Endothelial cell (in vitro differentiated cells): Measurements from ENCODE around the gene PTPN14. TPM values are rescaled to one million over a fixed set of nuclear protein-coding genes. Genes with fewer than 3 reads are reported as not detected.

Experiments used
- DNase-seq: peaks from one replicate; pipeline ENCODE4 v3.0.0; 2021; ENCODE audit warnings: low spot score
- H3K27ac Mint-ChIP-seq: one replicate; pipeline ENCODE4 v1.8.0; 2021; ENCODE audit warnings: mixed read lengths, inconsistent platforms; ENCODE audit not compliant: unreplicated experiment
- H3K27me3 Mint-ChIP-seq: one replicate; pipeline ENCODE4 v1.8.0; 2021; ENCODE audit warnings: mild to moderate bottlenecking, moderate library complexity, mixed read lengths, inconsistent platforms; ENCODE audit not compliant: unreplicated experiment
- H3K36me3 Mint-ChIP-seq: one replicate; pipeline ENCODE4 v1.8.0; 2021; ENCODE audit warnings: mild to moderate bottlenecking, low read depth, mixed read lengths, inconsistent platforms; ENCODE audit not compliant: unreplicated experiment
- H3K4me1 Mint-ChIP-seq: one replicate; pipeline ENCODE4 v1.8.0; 2021; ENCODE audit warnings: mild to moderate bottlenecking, mixed read lengths, inconsistent platforms; ENCODE audit not compliant: unreplicated experiment
- H3K4me3 Mint-ChIP-seq: one replicate; pipeline ENCODE4 v1.8.0; 2021; ENCODE audit warnings: mild to moderate bottlenecking, mixed read lengths, inconsistent platforms; ENCODE audit not compliant: unreplicated experiment
- H3K9me3 Mint-ChIP-seq: one replicate; pipeline ENCODE4 v1.8.0; 2021; ENCODE audit warnings: mixed read lengths, inconsistent platforms; ENCODE audit not compliant: unreplicated experiment
- CTCF ChIP-seq: fragments of 200-600 bp; sonication (generic); IDR thresholded peaks from one replicate; pipeline ENCODE4 v1.5.0; 2021; ENCODE audit warnings: antibody characterized with exemption; ENCODE audit not compliant: unreplicated experiment
- total RNA-seq: library from RNA; stranded (reverse); fragmentation: NEBNext Ultra II Directional; extraction: Animal tissue kit (Norgen Biotek cat#: 25700); gene quantifications from one replicate; pipeline ENCODE4 v1.2.1, GENCODE V29; 2021; ENCODE audit not compliant: unreplicated experiment

The PTPN14 gene
- total RNA-seq, 1 donor from 2014 or later = 46.3 TPM

- no peak overlapping the region for H3K27ac Mint-ChIP-seq
- H3K27me3 Mint-ChIP-seq = no peaks in the 10 kb centered on the region
- peaks cover 10% of the 10 kb centered on the region for H3K4me1 Mint-ChIP-seq
- H3K36me3 Mint-ChIP-seq = no peaks in the 10 kb centered on the region
- no peak for TF ChIP-seq CTCF
- no peak for DNase-seq
- no peaks in the 10 kb centered on the region for H3K9me3 Mint-ChIP-seq
- H3K4me3 Mint-ChIP-seq = no peak overlapping the region
These were observed 13.4 kb downstream of the PTPN14 start for GRCh38 chr1:214537872-214538473.

GRCh38 chr1:214537219-214537618, 14.2 kb downstream of the PTPN14 start:
- Mint-ChIP-seq H3K27me3 (no peaks in the 10 kb centered on the region), H3K9me3 (no peaks in the 10 kb centered on the region), H3K4me1 (peaks cover 3% of the 10 kb centered on the region), H3K36me3 (peaks cover 7% of the 10 kb centered on the region), H3K27ac (no peak overlapping the region), H3K4me3 (no peak overlapping the region)
- DNase-seq = no peak
- no peak for TF ChIP-seq CTCF

- Mint-ChIP-seq H3K36me3 (peaks cover 11% of the 10 kb centered on the region), H3K27me3 (no peaks in the 10 kb centered on the region), H3K27ac (no peak overlapping the region), H3K4me3 (no peak overlapping the region), H3K9me3 (no peaks in the 10 kb centered on the region), H3K4me1 (no peaks in the 10 kb centered on the region)
- no peak for DNase-seq
- TF ChIP-seq CTCF = no peak
These were observed 19.3 kb downstream of the PTPN14 start for GRCh38 chr1:214532070-214532469.

GRCh38 chr1:214525535-214526019, 25.8 kb downstream of the PTPN14 start:
- Mint-ChIP-seq H3K4me1 (peaks cover 13% of the 10 kb centered on the region), H3K27me3 (no peaks in the 10 kb centered on the region), H3K4me3 (no peak overlapping the region), H3K9me3 (no peaks in the 10 kb centered on the region), H3K27ac (no peak overlapping the region), H3K36me3 (no peaks in the 10 kb centered on the region)
- no peak for TF ChIP-seq CTCF
- no peak for DNase-seq

GRCh38 chr1:214524824-214525223, 26.6 kb downstream of the PTPN14 start:
- Mint-ChIP-seq H3K36me3 (no peaks in the 10 kb centered on the region), H3K27me3 (no peaks in the 10 kb centered on the region), H3K4me1 (peaks cover 13% of the 10 kb centered on the region), H3K4me3 (no peak overlapping the region), H3K27ac (no peak overlapping the region), H3K9me3 (no peaks in the 10 kb centered on the region)
- no peak for DNase-seq
- no peak for TF ChIP-seq CTCF
